ENCODE measurements around the gene MXD3.

The MXD3 gene

DNA sequence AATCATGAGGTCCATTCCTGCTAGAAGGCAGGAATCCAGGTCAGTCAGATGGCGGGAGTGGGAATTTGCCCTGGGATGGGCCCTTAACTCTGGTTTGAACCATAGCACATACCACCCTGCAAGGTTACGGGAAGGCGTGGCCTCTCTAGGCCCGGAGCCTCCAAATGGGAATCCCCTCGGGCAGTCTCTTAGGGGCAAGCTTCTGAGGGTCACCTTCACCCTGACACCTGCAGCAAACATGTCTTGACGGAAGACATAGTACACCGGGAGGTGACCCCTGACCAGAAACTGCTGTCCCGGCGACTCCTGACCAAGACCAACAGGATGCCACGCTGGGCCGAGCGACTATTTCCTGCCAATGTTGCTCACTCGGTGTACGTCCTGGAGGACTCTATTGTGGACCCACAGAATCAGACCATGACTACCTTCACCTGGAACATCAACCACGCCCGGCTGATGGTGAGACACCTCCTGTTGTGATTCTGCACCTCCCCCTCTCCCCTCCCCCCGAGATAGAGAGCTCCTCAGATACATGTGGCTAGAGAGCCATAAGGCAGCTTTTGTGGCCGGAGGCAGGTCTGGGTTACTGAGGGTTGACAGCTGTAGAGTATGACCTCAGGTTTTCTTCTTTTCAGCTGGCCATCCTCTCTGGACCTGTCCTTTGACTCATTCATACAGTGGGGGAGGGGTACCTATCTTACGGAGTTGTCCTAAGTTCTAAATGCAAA, 7.1 kb downstream of the MXD3 start:
- peaks cover 50 to 53% of the 10 kb centered on the region in 2 donors for H3K4me1 ChIP-seq (ENCODE audit: control insufficient read depth in 2 of 2, insufficient read depth in 2 of 2, low read length in 2 of 2)
- H3K36me3 ChIP-seq (ENCODE audit: control insufficient read depth in 2 of 2, insufficient read depth in 2 of 2, low read length in 2 of 2) = peaks cover 22 to 24% of the 10 kb centered on the region in 2 donors
- H3K9ac ChIP-seq (ENCODE audit: low read depth in 1 of 2, low read length in 2 of 2) = peak overlapping the region; percentile 97
- peak overlapping the region; percentile 90 to 98 for H3K4me3 ChIP-seq (ENCODE audit: low read length in 2 of 2)
- H3K27me3 ChIP-seq (ENCODE audit: control insufficient read depth in 2 of 2, insufficient read depth in 2 of 2, low read length in 2 of 2) = no peaks in the 10 kb centered on the region
- no peaks in the 10 kb centered on the region for H3K9me3 ChIP-seq (ENCODE audit: control insufficient read depth in 2 of 2, low read length in 2 of 2)
- peak overlapping the region; percentile 92 for H3K27ac ChIP-seq (ENCODE audit: low read depth in 2 of 2, low read length in 2 of 2)

DNA sequence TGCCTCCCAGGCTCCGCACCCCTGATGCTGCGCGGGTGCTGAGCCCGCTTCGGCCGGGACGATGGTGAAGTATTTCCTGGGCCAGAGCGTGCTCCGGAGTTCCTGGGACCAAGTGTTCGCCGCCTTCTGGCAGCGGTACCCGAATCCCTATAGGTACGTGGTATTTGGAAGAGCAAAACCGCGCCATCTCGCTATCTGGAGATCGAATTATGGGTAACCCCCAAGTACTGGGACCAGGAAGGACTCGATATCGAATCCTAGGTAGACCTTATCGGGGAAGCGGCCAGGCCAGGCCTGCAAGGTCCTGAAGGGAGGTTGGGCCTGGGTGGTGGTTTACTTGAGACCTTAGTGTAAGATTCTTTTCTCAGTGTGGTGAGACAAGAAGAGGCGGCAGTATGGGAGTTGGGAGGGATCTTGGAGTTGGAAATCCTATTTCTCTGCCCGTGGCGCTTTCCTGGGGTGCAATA, 7.7 kb downstream of the MXD3 start:
- H3K9me3 ChIP-seq (ENCODE audit: control insufficient read depth in 2 of 2, low read length in 2 of 2) = no peaks in the 10 kb centered on the region
- H3K4me1 ChIP-seq (ENCODE audit: control insufficient read depth in 2 of 2, insufficient read depth in 2 of 2, low read length in 2 of 2) = peaks cover 53 to 56% of the 10 kb centered on the region in 2 donors
- H3K36me3 ChIP-seq (ENCODE audit: control insufficient read depth in 2 of 2, insufficient read depth in 2 of 2, low read length in 2 of 2) = peaks cover 22 to 23% of the 10 kb centered on the region in 2 donors
- peak overlapping the region; percentile 97 for H3K9ac ChIP-seq (ENCODE audit: low read depth in 1 of 2, low read length in 2 of 2)
- peak overlapping the region; percentile 90 to 98 for H3K4me3 ChIP-seq (ENCODE audit: low read length in 2 of 2)
- H3K27me3 ChIP-seq (ENCODE audit: control insufficient read depth in 2 of 2, insufficient read depth in 2 of 2, low read length in 2 of 2) = no peaks in the 10 kb centered on the region
- H3K27ac ChIP-seq (ENCODE audit: low read depth in 2 of 2, low read length in 2 of 2) = peak overlapping the region; percentile 92

DNA sequence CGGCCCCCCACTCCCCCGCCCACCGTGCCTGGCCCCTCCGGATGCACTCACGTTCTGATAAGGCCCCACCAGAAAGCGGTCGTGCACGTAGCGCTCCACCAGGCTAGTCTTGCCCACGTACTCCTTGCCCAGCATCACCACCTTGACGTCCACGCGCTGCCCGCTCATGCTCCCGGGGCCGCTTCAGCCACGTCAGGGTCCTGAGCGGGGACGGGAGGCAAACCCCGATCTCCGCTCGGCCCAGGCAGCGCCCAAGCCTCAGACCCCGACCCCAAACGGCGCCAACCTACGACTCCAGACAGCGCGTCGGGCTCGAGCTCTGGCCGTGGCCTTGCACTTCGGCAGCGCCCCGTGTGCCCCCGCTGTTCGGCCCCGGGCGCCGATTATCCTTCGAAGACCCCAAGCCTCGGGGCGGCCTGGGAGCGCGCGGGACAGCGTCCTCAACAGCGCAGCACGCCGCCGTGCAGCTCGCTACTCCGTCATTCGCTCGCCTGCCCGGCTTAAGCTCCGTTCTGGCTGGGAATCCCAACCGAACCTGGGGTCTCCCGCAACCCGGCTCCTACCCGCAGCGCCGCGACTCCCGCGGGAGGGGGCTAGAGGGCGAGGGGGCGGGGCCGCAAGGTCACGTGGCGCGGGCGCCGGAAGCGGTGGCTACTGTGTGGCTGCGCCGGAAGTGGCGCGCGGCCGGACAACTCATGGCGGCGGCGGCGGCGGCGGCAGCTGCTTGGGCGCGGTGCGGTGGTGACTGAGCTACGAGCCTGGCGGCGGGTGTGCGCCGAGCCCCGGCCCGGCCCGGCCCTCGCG, 8.4 kb downstream of the MXD3 start, which contains the start of the genes PRELID1 and RAB24:
Gene PRELID1 (plus strand): TSS at position 679 of the 804 bp plus-strand sequence. CDS start 187 bp downstream, outside the sequence.
Gene RAB24 (minus strand): TSS at position 599 of the 804 bp plus-strand sequence. CDS start 431 bp downstream, at position 168.
- peak within 1 kb of the TSS; percentile 97 for H3K9ac ChIP-seq (ENCODE audit: low read depth in 1 of 2, low read length in 2 of 2)
- peaks cover 20 to 22% of the 10 kb centered on the region in 2 donors for H3K36me3 ChIP-seq (ENCODE audit: control insufficient read depth in 2 of 2, insufficient read depth in 2 of 2, low read length in 2 of 2)
- H3K27me3 ChIP-seq (ENCODE audit: control insufficient read depth in 2 of 2, insufficient read depth in 2 of 2, low read length in 2 of 2) = no peaks in the 10 kb centered on the region
- no peaks in the 10 kb centered on the region for H3K9me3 ChIP-seq (ENCODE audit: control insufficient read depth in 2 of 2, low read length in 2 of 2)
- peaks cover 56 to 57% of the 10 kb centered on the region in 2 donors for H3K4me1 ChIP-seq (ENCODE audit: control insufficient read depth in 2 of 2, insufficient read depth in 2 of 2, low read length in 2 of 2)
- peak within 1 kb of the TSS; percentile 90 to 98 for H3K4me3 ChIP-seq (ENCODE audit: low read length in 2 of 2)
- H3K27ac ChIP-seq (ENCODE audit: low read depth in 2 of 2, low read length in 2 of 2) = peak within 1 kb of the TSS; percentile 92

DNA sequence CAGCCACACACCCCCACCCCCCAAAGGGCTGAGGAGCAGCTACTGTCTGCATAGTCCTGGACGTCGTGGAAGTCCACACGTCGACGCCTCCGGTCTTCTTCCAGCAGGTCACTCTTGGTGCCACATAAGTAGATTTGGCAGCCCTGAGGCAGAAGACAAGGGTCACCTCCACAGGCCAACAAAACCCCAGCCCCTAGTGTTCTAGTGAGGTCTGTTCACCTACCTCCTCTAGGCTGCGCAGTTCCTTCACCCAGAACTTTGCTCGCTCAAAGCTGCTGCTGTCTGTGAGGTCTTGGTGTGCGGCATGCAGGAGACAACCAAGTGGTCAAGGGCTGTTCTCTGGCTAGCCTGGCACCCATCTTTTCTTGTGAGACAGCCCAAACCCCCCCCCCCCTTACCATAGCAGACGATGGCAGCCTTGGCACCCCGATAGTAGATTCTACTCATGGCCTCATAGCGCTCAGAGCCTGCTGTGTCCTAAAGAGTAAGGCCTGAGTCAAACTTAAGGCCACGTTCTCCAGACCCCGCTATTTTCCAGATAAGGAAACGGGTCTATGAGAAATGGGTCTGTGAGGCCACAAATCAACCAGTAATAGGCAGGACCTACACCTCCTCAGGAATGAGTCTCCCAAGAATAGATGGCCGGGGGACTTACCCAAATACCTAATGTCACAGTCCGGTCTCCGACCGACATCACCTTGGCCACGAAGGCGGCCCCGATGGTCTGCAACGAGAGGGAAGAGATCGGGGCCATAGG, 9.2 kb downstream of the MXD3 start:
- Histone ChIP-seq H3K4me3 (ENCODE audit: low read length in 2 of 2) (peak overlapping the region; percentile 83 to 90), H3K4me1 (ENCODE audit: control insufficient read depth in 2 of 2, insufficient read depth in 2 of 2, low read length in 2 of 2) (peaks cover 51 to 57% of the 10 kb centered on the region in 2 donors), H3K27me3 (ENCODE audit: control insufficient read depth in 2 of 2, insufficient read depth in 2 of 2, low read length in 2 of 2) (no peaks in the 10 kb centered on the region), H3K9me3 (ENCODE audit: control insufficient read depth in 2 of 2, low read length in 2 of 2) (no peaks in the 10 kb centered on the region), H3K9ac (ENCODE audit: low read depth in 1 of 2, low read length in 2 of 2) (peak overlapping the region; percentile 86 to 97), H3K27ac (ENCODE audit: low read depth in 2 of 2, low read length in 2 of 2) (peak overlapping the region; percentile 92), H3K36me3 (ENCODE audit: control insufficient read depth in 2 of 2, insufficient read depth in 2 of 2, low read length in 2 of 2) (peaks cover 23 to 26% of the 10 kb centered on the region in 2 donors)

DNA sequence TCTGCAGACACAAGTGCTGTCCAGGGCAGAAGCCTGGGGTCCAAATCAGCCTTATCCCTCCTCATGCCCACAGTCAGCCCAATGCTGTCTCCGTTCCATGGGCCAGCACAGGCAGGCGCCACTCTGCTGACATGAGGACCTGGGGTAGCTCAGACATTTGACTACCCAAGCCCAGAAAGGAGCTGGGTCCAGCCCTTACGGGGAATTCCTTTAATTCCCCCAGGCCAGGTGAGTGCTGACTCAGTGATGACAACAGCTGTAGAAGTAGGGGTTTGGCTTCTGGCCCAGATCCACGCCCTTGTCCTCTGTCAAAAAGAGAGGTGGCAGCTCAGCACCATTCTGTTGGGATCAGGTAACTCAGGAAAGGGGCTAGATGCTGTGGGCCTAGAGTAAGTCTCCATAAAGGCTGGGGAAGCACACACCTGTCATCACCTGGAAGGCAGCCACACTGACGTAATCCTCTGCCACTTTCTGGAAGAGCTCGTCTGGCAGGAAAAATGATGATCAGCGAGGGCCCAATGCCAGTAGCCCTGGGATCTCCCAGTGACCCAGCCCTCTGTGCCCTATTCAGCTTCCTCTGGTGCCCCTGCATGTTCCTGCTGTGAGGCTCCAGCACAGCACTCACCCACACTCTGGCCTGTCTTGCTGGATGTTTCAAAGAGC, 10.1 kb downstream of the MXD3 start:
- Histone ChIP-seq H3K9ac (ENCODE audit: low read depth in 1 of 2, low read length in 2 of 2) (peak overlapping the region; percentile 86 to 97), H3K27ac (ENCODE audit: low read depth in 2 of 2, low read length in 2 of 2) (peak overlapping the region; percentile 87 to 92), H3K27me3 (ENCODE audit: control insufficient read depth in 2 of 2, insufficient read depth in 2 of 2, low read length in 2 of 2) (no peaks in the 10 kb centered on the region), H3K4me1 (ENCODE audit: control insufficient read depth in 2 of 2, insufficient read depth in 2 of 2, low read length in 2 of 2) (peaks cover 53 to 62% of the 10 kb centered on the region in 2 donors), H3K9me3 (ENCODE audit: control insufficient read depth in 2 of 2, low read length in 2 of 2) (no peaks in the 10 kb centered on the region), H3K4me3 (ENCODE audit: low read length in 2 of 2) (peak overlapping the region; percentile 14 to 83), H3K36me3 (ENCODE audit: control insufficient read depth in 2 of 2, insufficient read depth in 2 of 2, low read length in 2 of 2) (peaks cover 16 to 18% of the 10 kb centered on the region in 2 donors)

DNA sequence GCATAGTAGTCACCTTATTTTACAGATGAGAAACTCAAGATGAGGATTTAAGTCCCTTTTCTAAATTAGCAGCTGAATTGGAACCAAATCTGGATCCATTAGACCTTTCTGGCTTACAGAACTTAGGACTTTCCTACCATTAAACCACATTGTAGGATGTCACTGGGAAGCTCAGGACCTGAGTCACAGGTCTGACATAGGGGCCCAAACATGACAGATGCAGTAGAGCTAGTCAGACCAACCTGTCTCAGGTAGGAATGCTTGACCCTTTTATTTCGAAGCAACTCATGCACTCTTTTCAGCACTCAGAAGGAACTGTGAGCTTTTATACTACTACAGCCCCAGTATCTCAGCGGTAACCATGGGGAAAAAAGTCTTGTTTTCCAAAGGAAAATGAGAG, 10.7 kb downstream of the MXD3 start:
- H3K36me3 ChIP-seq (ENCODE audit: control insufficient read depth in 2 of 2, insufficient read depth in 2 of 2, low read length in 2 of 2) = peaks cover 12 to 15% of the 10 kb centered on the region in 2 donors
- H3K4me3 ChIP-seq (ENCODE audit: low read length in 2 of 2) = no peak overlapping the region
- no peaks in the 10 kb centered on the region for H3K9me3 ChIP-seq (ENCODE audit: control insufficient read depth in 2 of 2, low read length in 2 of 2)
- peak overlapping the region in 1 of 2 donors; percentile 97 for H3K9ac ChIP-seq (ENCODE audit: low read depth in 1 of 2, low read length in 2 of 2)
- H3K27me3 ChIP-seq (ENCODE audit: control insufficient read depth in 2 of 2, insufficient read depth in 2 of 2, low read length in 2 of 2) = no peaks in the 10 kb centered on the region
- peaks cover 58 to 67% of the 10 kb centered on the region in 2 donors for H3K4me1 ChIP-seq (ENCODE audit: control insufficient read depth in 2 of 2, insufficient read depth in 2 of 2, low read length in 2 of 2)
- H3K27ac ChIP-seq (ENCODE audit: low read depth in 2 of 2, low read length in 2 of 2) = peak overlapping the region; percentile 87 to 92

DNA sequence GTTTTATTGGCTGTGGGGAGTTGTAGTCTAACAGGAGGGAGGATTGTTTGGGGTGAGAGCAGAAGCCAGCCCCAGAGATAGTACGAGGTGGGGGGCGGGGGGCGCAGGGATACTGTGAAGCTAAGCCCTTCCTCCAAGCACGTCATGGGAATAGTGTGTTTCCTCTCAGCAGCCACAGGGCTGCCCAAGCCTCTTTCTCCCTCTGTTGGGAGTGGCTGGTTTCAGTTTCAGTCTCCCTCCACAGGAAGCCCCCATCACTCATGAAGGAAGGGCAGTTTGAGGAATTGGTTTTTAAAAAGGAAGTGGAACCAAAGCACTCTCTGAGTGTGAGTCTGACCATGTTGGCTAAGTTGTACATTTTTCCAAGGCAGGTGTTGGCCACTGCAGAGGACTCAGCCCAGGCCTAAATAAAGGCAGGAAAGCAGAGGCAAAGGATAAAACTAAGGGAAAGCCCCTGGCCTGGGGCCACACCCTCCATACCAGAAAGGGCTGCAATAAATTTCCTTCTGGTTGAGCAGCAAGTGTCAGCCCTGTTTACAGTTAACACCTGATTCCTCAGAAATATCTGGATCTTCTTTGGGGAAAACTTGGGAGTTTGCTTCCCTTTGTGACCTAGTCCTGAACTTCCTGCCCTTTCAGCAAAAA, 11.3 kb downstream of the MXD3 start:
- Histone ChIP-seq H3K9ac (ENCODE audit: low read depth in 1 of 2, low read length in 2 of 2) (peak overlapping the region in 1 of 2 donors; percentile 97), H3K4me1 (ENCODE audit: control insufficient read depth in 2 of 2, insufficient read depth in 2 of 2, low read length in 2 of 2) (peaks cover 58 to 65% of the 10 kb centered on the region in 2 donors), H3K27me3 (ENCODE audit: control insufficient read depth in 2 of 2, insufficient read depth in 2 of 2, low read length in 2 of 2) (no peaks in the 10 kb centered on the region), H3K9me3 (ENCODE audit: control insufficient read depth in 2 of 2, low read length in 2 of 2) (no peaks in the 10 kb centered on the region), H3K36me3 (ENCODE audit: control insufficient read depth in 2 of 2, insufficient read depth in 2 of 2, low read length in 2 of 2) (peaks cover 12 to 16% of the 10 kb centered on the region in 2 donors), H3K27ac (ENCODE audit: low read depth in 2 of 2, low read length in 2 of 2) (peak overlapping the region; percentile 87 to 92), H3K4me3 (ENCODE audit: low read length in 2 of 2) (peak overlapping the region; percentile 3 to 49)

DNA sequence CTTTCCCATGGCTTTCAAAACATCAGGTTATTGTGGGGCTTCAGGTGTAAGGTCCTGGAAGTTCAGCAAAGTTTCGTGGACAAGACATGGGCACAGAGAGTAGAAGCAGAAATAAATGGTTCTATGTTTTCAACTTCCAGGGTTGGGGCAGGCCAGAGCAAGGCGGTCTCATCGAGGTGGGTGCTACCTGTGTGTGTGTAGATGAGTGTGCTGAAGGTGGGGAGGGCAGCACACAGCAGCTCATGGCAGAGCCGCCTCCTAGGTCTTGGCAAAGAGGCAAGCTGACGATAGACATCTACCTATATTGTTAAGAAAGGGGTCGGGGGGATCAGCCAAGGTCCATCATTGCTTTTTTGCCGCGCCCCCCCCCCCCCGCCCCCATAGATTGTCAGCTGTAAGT, 12.0 kb downstream of the MXD3 start:
- H3K27ac ChIP-seq (ENCODE audit: low read depth in 2 of 2, low read length in 2 of 2) = peak overlapping the region; percentile 49 to 92
- peak overlapping the region in 1 of 2 donors; percentile 1 for H3K9ac ChIP-seq (ENCODE audit: low read depth in 1 of 2, low read length in 2 of 2)
- no peak overlapping the region for H3K4me3 ChIP-seq (ENCODE audit: low read length in 2 of 2)
- no peaks in the 10 kb centered on the region for H3K27me3 ChIP-seq (ENCODE audit: control insufficient read depth in 2 of 2, insufficient read depth in 2 of 2, low read length in 2 of 2)
- peaks cover 53 to 58% of the 10 kb centered on the region in 2 donors for H3K4me1 ChIP-seq (ENCODE audit: control insufficient read depth in 2 of 2, insufficient read depth in 2 of 2, low read length in 2 of 2)
- no peaks in the 10 kb centered on the region for H3K9me3 ChIP-seq (ENCODE audit: control insufficient read depth in 2 of 2, low read length in 2 of 2)
- peaks cover 17 to 22% of the 10 kb centered on the region in 2 donors for H3K36me3 ChIP-seq (ENCODE audit: control insufficient read depth in 2 of 2, insufficient read depth in 2 of 2, low read length in 2 of 2)

DNA sequence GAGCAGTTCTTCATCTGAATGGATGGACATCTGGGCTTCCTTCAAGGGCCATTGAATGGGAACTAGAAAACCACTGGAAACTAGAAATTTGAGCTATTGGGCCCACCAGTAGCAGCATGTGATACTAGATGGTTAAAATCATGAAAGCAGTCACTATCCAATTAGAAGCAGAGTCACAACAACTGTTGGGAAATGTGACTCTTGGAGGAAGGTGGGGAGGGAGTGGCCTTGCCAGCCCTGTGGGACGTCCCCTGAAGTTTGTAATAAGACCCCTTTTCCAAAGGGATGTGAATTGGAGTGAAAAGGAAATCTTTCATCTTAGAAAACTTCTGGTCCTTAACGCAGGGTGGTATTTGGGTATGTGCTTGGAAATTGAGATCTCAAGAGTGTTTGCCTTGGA, 13.8 kb downstream of the MXD3 start:
- H3K36me3 ChIP-seq (ENCODE audit: control insufficient read depth in 2 of 2, insufficient read depth in 2 of 2, low read length in 2 of 2) = peaks cover 32 to 37% of the 10 kb centered on the region in 2 donors
- H3K4me1 ChIP-seq (ENCODE audit: control insufficient read depth in 2 of 2, insufficient read depth in 2 of 2, low read length in 2 of 2) = peaks cover 49 to 51% of the 10 kb centered on the region in 2 donors
- no peak overlapping the region for H3K27ac ChIP-seq (ENCODE audit: low read depth in 2 of 2, low read length in 2 of 2)

More for the DNA sequence above, 13.8 kb downstream of the MXD3 start:
- H3K9me3 ChIP-seq (ENCODE audit: control insufficient read depth in 2 of 2, low read length in 2 of 2) = no peaks in the 10 kb centered on the region
- no peak overlapping the region for H3K9ac ChIP-seq (ENCODE audit: low read depth in 1 of 2, low read length in 2 of 2)
- no peak overlapping the region for H3K4me3 ChIP-seq (ENCODE audit: low read length in 2 of 2)
- no peaks in the 10 kb centered on the region for H3K27me3 ChIP-seq (ENCODE audit: control insufficient read depth in 2 of 2, insufficient read depth in 2 of 2, low read length in 2 of 2)
